GM12878 (cell line): ENCODE data around the gene CFAP161. TPM values are rescaled to one million over a fixed set of nuclear protein-coding genes. Genes with fewer than 3 reads are reported as not detected.

Experiments
- ATAC-seq: fragments of 200-7000 bp; cut with Tn5 transposase; 3 replicates; pipeline ENCODE4 v1.9.1; 2020; ENCODE audit warnings: mild to moderate bottlenecking, moderate library complexity
- BruUV-seq: library from RNA; stranded (reverse); fragments of 400-500 nt; replicated peaks from 2 replicates; lab custom pipeline; 2021; lab: Mats Ljungman, UMichigan
- CTCF ChIA-PET: fragments of 300-600 bp; sonication (Branson Sonifier 250); formaldehyde crosslinking; extraction: SDS; loops from one replicate; lab custom pipeline; 2021; ENCODE audit warnings: inconsistent platforms; lab: Yijun Ruan, JAX
- POLR2A ChIA-PET: fragments of 350-600 bp; formaldehyde crosslinking; extraction: SDS; loops from one replicate; lab custom pipeline; 2021; ENCODE audit warnings: inconsistent platforms; lab: Charles Lee
- RAD21 ChIA-PET: fragments of 300-600 bp; sonication (Branson Sonifier 250); formaldehyde crosslinking; loops from one replicate; lab custom pipeline; 2023; ENCODE audit warnings: antibody characterized with exemption; ENCODE audit not compliant: unreplicated experiment; lab: Charles Lee
- SMC1A ChIA-PET: fragments of 300-600 bp; sonication (Branson Sonifier 250); formaldehyde crosslinking; loops from one replicate; lab custom pipeline; 2023; ENCODE audit not compliant: unreplicated experiment, uncharacterized antibody; lab: Charles Lee
- DNase-seq: peaks from one replicate; pipeline ENCODE4 v3.0.0-alpha.2; 2011; ENCODE audit warnings: low read depth, low spot score
- FAIRE-seq: peaks from 3 replicates; lab custom pipeline; 2011; peaks lifted over from hg19 to GRCh38; lab: Jason Lieb, UNC
- H2AFZ ChIP-seq: 2 replicates; pipeline ENCODE4 v1.6.0; 2011; ENCODE audit warnings: low read depth, low read length, control low read depth; ENCODE audit not compliant: control insufficient read depth
- H3K27ac ChIP-seq: 2 replicates; pipeline ENCODE4 v1.5.1; 2011; ENCODE audit warnings: control low read depth; ENCODE audit not compliant: control insufficient read depth, insufficient read depth
- H3K27me3 ChIP-seq, 2 experiments: replicated peaks in 1 of 2; 2 replicates each; pipeline versions ENCODE4 v1.6.0 to v1.6.1; 2011; ENCODE audit warnings: low read length in 1 of 2; ENCODE audit not compliant: control insufficient read depth in 2 of 2, insufficient read depth in 2 of 2
- H3K36me3 ChIP-seq, 2 experiments: 2 replicates each; pipeline ENCODE4 v1.5.1; 2011; ENCODE audit warnings: low read length in 1 of 2; ENCODE audit not compliant: control insufficient read depth in 2 of 2, insufficient read depth in 2 of 2
- H3K4me1 ChIP-seq: 2 replicates; pipeline ENCODE4 v1.6.1; 2011; ENCODE audit warnings: mild to moderate bottlenecking, low read length, moderate library complexity, mixed read lengths; ENCODE audit not compliant: control insufficient read depth, insufficient read depth
- H3K4me2 ChIP-seq: 2 replicates; pipeline ENCODE4 v1.6.0; 2011; ENCODE audit warnings: control low read depth; ENCODE audit not compliant: control insufficient read depth, insufficient read depth
- H3K4me3 ChIP-seq: fragments of 200-600 bp; sonication (generic); 2 replicates; pipeline ENCODE4 v1.5.1; 2016
- H3K79me2 ChIP-seq: 2 replicates; pipeline ENCODE4 v1.6.0; 2011; ENCODE audit warnings: low read length; ENCODE audit not compliant: control insufficient read depth, insufficient read depth
- H3K9ac ChIP-seq: 2 replicates; pipeline ENCODE4 v1.8.0; 2011; ENCODE audit warnings: low read length, control low read depth, mixed read lengths; ENCODE audit not compliant: control insufficient read depth, insufficient read depth
- H3K9me3 ChIP-seq: replicated peaks from 3 replicates; pipeline ENCODE4 v1.5.1; 2011; ENCODE audit warnings: mild to moderate bottlenecking, low read length; ENCODE audit not compliant: control insufficient read depth, insufficient read depth
- H4K20me1 ChIP-seq: 2 replicates; pipeline ENCODE4 v1.6.0; 2011; ENCODE audit not compliant: control insufficient read depth, insufficient read depth
- BRCA1 ChIP-seq: IDR thresholded peaks from 2 replicates; pipeline ENCODE4 v1.6.1; 2011; ENCODE audit warnings: low read depth, low read length, improper control_type of control experiment
- CUX1 ChIP-seq: IDR thresholded peaks from 2 replicates; pipeline ENCODE4 v1.6.1; 2012; ENCODE audit warnings: improper control_type of control experiment, low read depth, low read length; ENCODE audit not compliant: insufficient replicate concordance
- HDAC2 ChIP-seq: fragments of 200-600 bp; sonication (generic); IDR thresholded peaks from 2 replicates; pipeline ENCODE4 v1.6.1; 2017
- MEF2B ChIP-seq: fragments of 450-650 bp; IDR thresholded peaks from 2 replicates; pipeline ENCODE4 v1.6.1; 2018; ENCODE audit warnings: mild to moderate bottlenecking, moderate library complexity; ENCODE audit not compliant: partially characterized antibody, poor library complexity, severe bottlenecking
- POLR2AphosphoS5 ChIP-seq: IDR thresholded peaks from 2 replicates; pipeline ENCODE4 v1.6.1; 2011; ENCODE audit warnings: mild to moderate bottlenecking, low read length, inconsistent platforms
- SKIL ChIP-seq: fragments of 450-650 bp; IDR thresholded peaks from 2 replicates; pipeline ENCODE4 v1.6.1; 2017; ENCODE audit warnings: mild to moderate bottlenecking, low read depth, inconsistent platforms; ENCODE audit not compliant: poor library complexity, severe bottlenecking
- STAT1 ChIP-seq: fragments of 450-650 bp; conservative IDR thresholded peaks from 2 replicates; pipeline ENCODE4 v1.6.1; 2014; ENCODE audit warnings: antibody characterized with exemption, mild to moderate bottlenecking
- TARDBP ChIP-seq: IDR thresholded peaks from 2 replicates; pipeline ENCODE4 v1.6.1; 2016; ENCODE audit warnings: borderline replicate concordance
- TCF7 ChIP-seq: IDR thresholded peaks from 2 replicates; pipeline ENCODE4 v1.6.1; 2014; ENCODE audit warnings: antibody characterized with exemption, borderline replicate concordance
- WGBS: methylation state at CpG from one replicate; pipeline ENCODE4 v1.1.6; 2016; ENCODE audit warnings: low lambda C conversion rate; ENCODE audit not compliant: insufficient replicate concordance, insufficient coverage; ENCODE audit errors: missing lambda C conversion rate; 5-methylcytosine and 5-hydroxymethylcytosine counted together
- in situ Hi-C: fragments of 300-500 bp; cut with MboI; formaldehyde crosslinking; loops from 9 replicates; pipeline ENCODE4 v1.14.3; 2018; ENCODE audit warnings: mixed read lengths
- intact Hi-C: fragments of 100-400 bp; cut with micrococcal nuclease; formaldehyde crosslinking; loops from one replicate; pipeline ENCODE4 v1.14.2; 2022; ENCODE audit not compliant: unreplicated experiment
- polyA plus RNA-seq, 11 experiments: library from polyadenylated mRNA; depleted of rRNA in 4 of 11; unstranded in 6 of 11; stranded (reverse) in 5 of 11; fragments of >200 nt; fragmentation: Nextera tagmentation in 4 of 11; fragmentation: Illumina TruSeq in 1 of 11; extraction: Ambion mirVana in 4 of 11; extraction: Trizol in 1 of 11; gene quantifications; 1 replicate in 1 of 11; 2 replicates in 10 of 11; pipeline versions ENCODE4 v1.2.1 to v1.2.3, GENCODE V29; 2011 to 2016; ENCODE audit warnings: inconsistent platforms in 2 of 11, missing spikeins in 2 of 11, low read depth in 1 of 11
- total RNA-seq, 4 experiments: library from RNA; depleted of rRNA in 3 of 4; stranded (reverse); fragments of >200 nt in 3 of 4; fragmentation: Illumina TruSeq in 1 of 4; extraction: Trizol in 1 of 4; gene quantifications; 2 replicates each; pipeline versions ENCODE4 v1.2.1 to v1.2.3, GENCODE V29; 2013 to 2021

The CFAP161 gene
- total and polyA plus RNA-seq, 10 of the 15 experiments (the other 5 are each of a cell fraction or from before 2014, with no cell fraction given): 0.31 TPM; not detected in 9

GRCh38 chr15:81095690-81096365 lies 38.2 kb upstream of the CFAP161 start:
- intact Hi-C loops: no loop called here
- POLR2A ChIA-PET: no interaction called here
- FAIRE-seq: peak; percentile 62
- no TSS peak for BruUV-seq
- SMC1A ChIA-PET: interaction anchor here (0.7 kb wide), 1 partner anchor 308 kb away, joined by 3 read pairs; no protein-coding TSS in a partner anchor
- DNase-seq: no peak
- no peak for ATAC-seq
- H4K20me1 ChIP-seq: no peaks in the 10 kb centered on the region
- no peak for TF ChIP-seq STAT1
- TF ChIP-seq HDAC2: no peak
- no peak for TF ChIP-seq MEF2B
- TF ChIP-seq, all 136 proteins: peak for 0
- RAD21 ChIA-PET: no interaction called here
- no peaks in the 10 kb centered on the region for H3K79me2 ChIP-seq
- H2AFZ ChIP-seq: no peak overlapping the region
- H3K36me3 ChIP-seq: no peaks in the 10 kb centered on the region
- 56% methylated on average over 12 of the region's 12 CpGs for WGBS
- no peaks in the 10 kb centered on the region for H3K4me1 ChIP-seq
- in situ Hi-C loops: no loop called here
- CTCF ChIA-PET: interaction anchor here (1.1 to 1.2 kb wide), 2 partner anchors 170 kb away, joined by 4 read pairs; no protein-coding TSS in a partner anchor
- no peak overlapping the region for H3K27ac ChIP-seq
- peaks cover 0 to 18% of the 10 kb centered on the region in 2 experiments for H3K27me3 ChIP-seq
- H3K9me3 ChIP-seq: no peaks in the 10 kb centered on the region
- H3K4me2 ChIP-seq: no peak overlapping the region
- H3K4me3 ChIP-seq: no peak overlapping the region
- H3K9ac ChIP-seq: no peak overlapping the region

GRCh38 chr15:81096398-81096797 lies 37.7 kb upstream of the CFAP161 start:
- peaks cover 0 to 18% of the 10 kb centered on the region in 2 experiments for H3K27me3 ChIP-seq
- no peaks in the 10 kb centered on the region for H3K36me3 ChIP-seq
- H3K9me3 ChIP-seq: no peaks in the 10 kb centered on the region
- no peak overlapping the region for H2AFZ ChIP-seq
- in situ Hi-C loops: no loop called here
- H4K20me1 ChIP-seq: no peaks in the 10 kb centered on the region
- no peaks in the 10 kb centered on the region for H3K4me1 ChIP-seq
- no peak overlapping the region for H3K4me2 ChIP-seq
- WGBS: 51% methylated on average over 6 of the region's 6 CpGs
- no peak overlapping the region for H3K27ac ChIP-seq
- no peak for FAIRE-seq
- RAD21 ChIA-PET: no interaction called here
- POLR2A ChIA-PET: no interaction called here
- intact Hi-C loops: no loop called here
- H3K9ac ChIP-seq: no peak overlapping the region
- SMC1A ChIA-PET: interaction anchor here (0.9 kb wide), 1 partner anchor 17 kb away, joined by 3 read pairs; no protein-coding TSS in a partner anchor
- BruUV-seq: no TSS peak
- ATAC-seq: no peak
- CTCF ChIA-PET: interaction anchor here (1.2 kb wide), 1 partner anchor 170 kb away, joined by 4 read pairs; no protein-coding TSS in a partner anchor
- no peak overlapping the region for H3K4me3 ChIP-seq
- no peak for DNase-seq
- H3K79me2 ChIP-seq: no peaks in the 10 kb centered on the region
- TF ChIP-seq TCF7 (no peak), BRCA1 (no peak), CUX1 (no peak), TARDBP (no peak), POLR2AphosphoS5 (no peak), SKIL (no peak)
